Measurements from ENCODE around the gene TSPAN13.

DNA sequence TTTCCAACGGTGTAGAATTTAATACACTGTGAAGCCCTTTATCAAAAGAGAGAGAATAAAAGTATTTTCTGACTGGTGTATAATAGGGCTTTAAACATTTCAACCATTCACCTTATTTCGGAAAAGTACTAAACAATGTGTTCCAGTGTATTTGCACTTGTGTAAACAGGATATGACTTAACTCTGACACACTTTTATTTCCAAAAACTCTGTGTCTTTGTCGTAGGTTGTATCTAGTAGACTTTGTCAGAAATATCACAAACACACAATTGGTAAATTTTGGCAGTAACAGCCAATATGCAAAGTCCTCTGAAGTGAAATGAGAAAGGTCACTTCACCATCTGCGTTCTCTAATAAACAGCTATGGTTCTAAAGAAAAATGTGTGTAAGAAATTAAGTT, 10.3 kb upstream of the TSPAN13 start:
- TF ChIP-seq, protein P1, sequence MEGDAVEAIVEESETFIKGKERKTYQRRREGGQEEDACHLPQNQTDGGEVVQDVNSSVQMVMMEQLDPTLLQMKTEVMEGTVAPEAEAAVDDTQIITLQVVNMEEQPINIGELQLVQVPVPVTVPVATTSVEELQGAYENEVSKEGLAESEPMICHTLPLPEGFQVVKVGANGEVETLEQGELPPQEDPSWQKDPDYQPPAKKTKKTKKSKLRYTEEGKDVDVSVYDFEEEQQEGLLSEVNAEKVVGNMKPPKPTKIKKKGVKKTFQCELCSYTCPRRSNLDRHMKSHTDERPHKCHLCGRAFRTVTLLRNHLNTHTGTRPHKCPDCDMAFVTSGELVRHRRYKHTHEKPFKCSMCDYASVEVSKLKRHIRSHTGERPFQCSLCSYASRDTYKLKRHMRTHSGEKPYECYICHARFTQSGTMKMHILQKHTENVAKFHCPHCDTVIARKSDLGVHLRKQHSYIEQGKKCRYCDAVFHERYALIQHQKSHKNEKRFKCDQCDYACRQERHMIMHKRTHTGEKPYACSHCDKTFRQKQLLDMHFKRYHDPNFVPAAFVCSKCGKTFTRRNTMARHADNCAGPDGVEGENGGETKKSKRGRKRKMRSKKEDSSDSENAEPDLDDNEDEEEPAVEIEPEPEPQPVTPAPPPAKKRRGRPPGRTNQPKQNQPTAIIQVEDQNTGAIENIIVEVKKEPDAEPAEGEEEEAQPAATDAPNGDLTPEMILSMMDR (IDR thresholded peaks at IDR 0.05), result no peak
- no peak for TF ChIP-seq POLR2A (IDR thresholded peaks at IDR 0.05)

Data from thyroid gland (tissue), 4 donors.